ENCODE measurements around the gene MIF4GD. TPM values are rescaled to one million over a fixed set of nuclear protein-coding genes. Genes with fewer than 3 reads are reported as not detected.

Gene MIF4GD
- total RNA-seq, 1 experiment from 2014 or later: 26.1 TPM

DNA sequence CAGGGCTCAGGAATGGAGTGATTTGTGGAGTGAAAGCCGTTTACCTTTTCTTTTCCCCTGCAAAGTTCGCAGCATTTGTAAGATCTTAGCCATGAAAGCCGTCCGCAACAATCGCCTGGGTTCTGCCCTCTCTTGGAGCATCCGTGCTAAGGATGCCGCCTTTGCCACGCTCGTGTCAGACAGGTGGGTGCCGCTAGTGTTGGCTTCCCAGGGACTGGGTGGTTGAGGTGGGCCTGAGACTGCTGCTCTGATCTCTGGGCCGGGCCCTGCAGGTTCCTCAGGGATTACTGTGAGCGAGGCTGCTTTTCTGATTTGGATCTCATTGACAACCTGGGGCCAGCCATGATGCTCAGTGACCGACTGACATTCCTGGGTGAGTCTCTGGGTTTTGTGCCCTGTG lies 38.2 kb downstream of the MIF4GD start:
- Mint-ChIP-seq H3K36me3 (ENCODE audit: insufficient read depth in 1 of 3, low read depth in 3 of 3) (peaks cover 36 to 94% (median 86%) of the 10 kb centered on the region in 3 experiments), H3K9me3 (no peaks in the 10 kb centered on the region), H3K27ac (no peak overlapping the region; a peak in 2 of 7 replicates), H3K27me3 (ENCODE audit: low read depth) (no peaks in the 10 kb centered on the region), H3K4me1 (no peaks in the 10 kb centered on the region), H3K4me3 (no peak overlapping the region)
- H3K23me2 ChIP-seq (ENCODE audit: insufficient read length, low read depth, low read length, poor library complexity, severe bottlenecking): no peaks in the 10 kb centered on the region
- no peak overlapping the region for H3K9ac ChIP-seq (ENCODE audit: extremely low read depth, insufficient read length, low read length)
- no peaks in the 10 kb centered on the region for H3K79me1 ChIP-seq (ENCODE audit: insufficient read depth, low read depth, low read length, poor library complexity, severe bottlenecking)
- no peak overlapping the region for H2BK120ac ChIP-seq (ENCODE audit: low read depth, low read length, poor library complexity, severe bottlenecking)
- H4K20me1 ChIP-seq (ENCODE audit: control insufficient read depth, insufficient read depth, insufficient read length): no peaks in the 10 kb centered on the region
- no peak overlapping the region for H3K56ac ChIP-seq (ENCODE audit: insufficient read length, low read depth, low read length)
- H3K4me1 ChIP-seq (ENCODE audit: insufficient read depth, low read length): no peaks in the 10 kb centered on the region
- no peaks in the 10 kb centered on the region for H3K9me3 ChIP-seq (ENCODE audit: control insufficient read depth, low read depth, low read length)
- H2BK15ac ChIP-seq (ENCODE audit: low read depth, low read length): no peak overlapping the region
- no peak for DNase-seq
- H3K79me2 ChIP-seq (ENCODE audit: insufficient read depth, low read length): no peaks in the 10 kb centered on the region
- no peaks in the 10 kb centered on the region for H3K27me3 ChIP-seq (ENCODE audit: insufficient read depth, low read length)
- H3K18ac ChIP-seq (ENCODE audit: insufficient read length, low read depth, low read length): no peak overlapping the region
- no CpG with 5 or more reads among the region's 13 CpGs for WGBS (ENCODE audit: extremely low coverage, insufficient read length, low lambda C conversion rate)
- H2BK5ac ChIP-seq (ENCODE audit: insufficient read length, low read length): no peak overlapping the region
- no peak overlapping the region for H4K5ac ChIP-seq (ENCODE audit: insufficient read length, low read depth, low read length)
- H4K91ac ChIP-seq (ENCODE audit: insufficient read length, low read depth, low read length): no peak overlapping the region
- no peak overlapping the region for H3K4ac ChIP-seq (ENCODE audit: low read depth, low read length)
- H2BK20ac ChIP-seq (ENCODE audit: low read depth, low read length, poor library complexity, severe bottlenecking): no peak overlapping the region
- H4K8ac ChIP-seq (replicated peaks; ENCODE audit: insufficient read length, low read depth, low read length): no peak overlapping the region
- no peak overlapping the region for H2AK5ac ChIP-seq (ENCODE audit: insufficient read length, low read length)
- no peak overlapping the region for H3K27ac ChIP-seq (ENCODE audit: insufficient read length, low read depth, low read length)
- no peak overlapping the region for H3T11ph ChIP-seq (ENCODE audit: low read length)
- H3K14ac ChIP-seq (ENCODE audit: insufficient read depth, low read length): no peak overlapping the region
- H3K23ac ChIP-seq (ENCODE audit: insufficient read length, low read depth, low read length): no peak overlapping the region
- no peak overlapping the region for H2AFZ ChIP-seq (ENCODE audit: low read length)
- TF ChIP-seq, protein P1, sequence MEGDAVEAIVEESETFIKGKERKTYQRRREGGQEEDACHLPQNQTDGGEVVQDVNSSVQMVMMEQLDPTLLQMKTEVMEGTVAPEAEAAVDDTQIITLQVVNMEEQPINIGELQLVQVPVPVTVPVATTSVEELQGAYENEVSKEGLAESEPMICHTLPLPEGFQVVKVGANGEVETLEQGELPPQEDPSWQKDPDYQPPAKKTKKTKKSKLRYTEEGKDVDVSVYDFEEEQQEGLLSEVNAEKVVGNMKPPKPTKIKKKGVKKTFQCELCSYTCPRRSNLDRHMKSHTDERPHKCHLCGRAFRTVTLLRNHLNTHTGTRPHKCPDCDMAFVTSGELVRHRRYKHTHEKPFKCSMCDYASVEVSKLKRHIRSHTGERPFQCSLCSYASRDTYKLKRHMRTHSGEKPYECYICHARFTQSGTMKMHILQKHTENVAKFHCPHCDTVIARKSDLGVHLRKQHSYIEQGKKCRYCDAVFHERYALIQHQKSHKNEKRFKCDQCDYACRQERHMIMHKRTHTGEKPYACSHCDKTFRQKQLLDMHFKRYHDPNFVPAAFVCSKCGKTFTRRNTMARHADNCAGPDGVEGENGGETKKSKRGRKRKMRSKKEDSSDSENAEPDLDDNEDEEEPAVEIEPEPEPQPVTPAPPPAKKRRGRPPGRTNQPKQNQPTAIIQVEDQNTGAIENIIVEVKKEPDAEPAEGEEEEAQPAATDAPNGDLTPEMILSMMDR (conservative IDR thresholded peaks at IDR 0.05): no peak
- H2BK12ac ChIP-seq (ENCODE audit: insufficient read length, low read depth, low read length): no peak overlapping the region
- H3K4me2 ChIP-seq (ENCODE audit: insufficient read depth, insufficient read length, low read length): no peak overlapping the region

Measured in H9 (cell line).